ENCODE results near the gene CPT1C.

CPT1C gene

DNA sequence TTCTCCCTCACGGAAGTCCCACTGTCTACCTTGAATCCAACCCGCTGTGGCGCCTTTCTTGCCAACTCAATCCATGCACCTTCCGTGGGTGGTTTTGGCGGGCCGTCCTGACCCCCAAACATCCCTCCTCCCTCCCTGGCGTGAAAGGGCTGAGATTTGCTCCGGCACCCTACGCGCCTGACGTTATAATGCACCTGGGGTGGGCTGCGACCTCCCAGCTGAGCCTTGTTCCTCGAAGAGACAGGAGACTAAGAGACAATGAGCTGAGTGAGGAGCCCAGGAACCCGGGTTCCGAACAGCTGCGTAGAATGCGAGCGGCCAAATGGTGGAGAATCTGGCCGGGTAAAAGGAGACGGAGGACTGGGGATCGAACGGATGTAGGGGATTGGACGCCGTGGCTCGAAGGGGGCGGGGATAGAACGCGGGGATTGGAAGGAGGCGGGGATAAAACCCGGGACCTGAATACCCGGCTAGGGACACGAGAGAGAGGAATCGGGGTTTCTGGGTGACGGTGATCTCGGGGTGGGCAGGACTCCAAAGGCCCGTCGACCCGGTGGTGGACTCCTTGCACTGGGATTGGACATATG lies at the start of gene CPT1C:
CPT1C (plus strand) TSS at position 461 of the 587 bp plus-strand sequence. CDS start 1,137 bp downstream, outside the sequence.
- no peak for DNase-seq

DNA sequence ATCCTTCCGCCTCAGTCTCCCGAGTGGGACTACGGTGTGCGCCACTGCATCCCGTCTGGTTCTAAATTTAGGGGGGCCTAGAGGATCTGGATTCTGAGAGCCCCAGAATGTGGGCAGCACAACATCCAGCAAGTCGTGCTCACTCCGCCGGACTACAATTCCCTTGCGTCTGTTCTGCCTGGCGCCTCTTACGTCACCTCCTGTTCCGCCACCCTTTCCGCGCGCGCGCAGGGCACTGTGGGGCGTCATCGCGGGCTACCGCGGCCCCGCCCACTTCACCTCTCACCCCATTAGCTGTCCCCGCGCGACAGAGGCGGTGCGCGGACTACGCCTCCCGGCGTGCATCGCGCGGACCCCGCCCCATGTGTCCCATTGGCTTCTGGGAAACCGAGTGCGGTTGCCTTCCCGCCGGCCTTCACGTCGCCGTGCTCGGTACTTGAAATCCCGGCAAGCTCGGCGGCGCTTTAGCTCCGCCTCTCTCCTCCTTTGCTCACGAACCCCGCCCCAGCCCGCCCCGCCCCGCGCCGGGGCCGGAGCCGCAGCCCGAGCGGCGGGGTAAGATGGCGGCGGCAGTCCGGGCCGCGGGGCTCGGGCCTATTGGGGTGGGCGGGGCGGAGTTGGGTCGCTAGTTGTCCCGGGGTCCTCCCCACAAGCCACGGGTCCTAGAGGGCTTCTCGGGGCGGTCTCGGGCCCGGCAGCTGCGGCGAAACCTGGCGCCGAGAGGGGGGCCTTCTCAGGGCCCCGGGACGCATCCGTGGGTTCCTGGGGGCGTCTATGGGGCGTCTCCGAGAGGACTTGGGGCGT lies 49.0 kb upstream of the CPT1C start, which contains the start of gene SCAF1:
SCAF1 (plus strand) TSS at position 522 of the 804 bp plus-strand sequence. CDS start 2,818 bp downstream, outside the sequence.
- DNase-seq = peak; percentile 99

GRCh38 chr19:49642492-49643035 lies 48.4 kb upstream of the CPT1C start:
- peak; percentile 25 for DNase-seq

- peak; percentile 63 for DNase-seq
Observed at GRCh38 chr19:49643466-49643865, 47.5 kb upstream of the CPT1C start.

GRCh38 chr19:49645592-49645991 lies 45.3 kb upstream of the CPT1C start:
- no peak for DNase-seq

DNA sequence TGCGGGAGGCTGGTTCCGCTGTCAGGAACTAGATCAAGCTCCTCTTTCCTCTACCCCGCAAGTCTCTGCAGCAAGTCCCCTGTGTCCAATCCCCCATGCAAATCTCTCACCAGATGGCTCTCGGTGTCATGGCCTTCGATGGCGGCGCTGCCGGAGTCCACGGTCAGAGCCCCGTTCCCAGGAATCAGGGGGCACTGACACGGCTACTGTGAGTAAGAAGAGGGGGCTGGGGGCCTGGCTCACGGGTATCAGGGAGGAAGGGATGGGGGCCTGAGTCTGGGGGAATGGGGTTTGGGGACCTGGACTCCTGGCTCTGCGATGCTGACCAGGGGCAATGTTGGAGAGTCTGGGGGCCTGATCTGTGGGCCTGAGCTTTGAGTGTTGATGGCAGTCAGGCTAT lies 44.9 kb upstream of the CPT1C start:
- DNase-seq = no peak

GRCh38 chr19:49646586-49646985 lies 44.3 kb upstream of the CPT1C start:
- DNase-seq = no peak

DNA sequence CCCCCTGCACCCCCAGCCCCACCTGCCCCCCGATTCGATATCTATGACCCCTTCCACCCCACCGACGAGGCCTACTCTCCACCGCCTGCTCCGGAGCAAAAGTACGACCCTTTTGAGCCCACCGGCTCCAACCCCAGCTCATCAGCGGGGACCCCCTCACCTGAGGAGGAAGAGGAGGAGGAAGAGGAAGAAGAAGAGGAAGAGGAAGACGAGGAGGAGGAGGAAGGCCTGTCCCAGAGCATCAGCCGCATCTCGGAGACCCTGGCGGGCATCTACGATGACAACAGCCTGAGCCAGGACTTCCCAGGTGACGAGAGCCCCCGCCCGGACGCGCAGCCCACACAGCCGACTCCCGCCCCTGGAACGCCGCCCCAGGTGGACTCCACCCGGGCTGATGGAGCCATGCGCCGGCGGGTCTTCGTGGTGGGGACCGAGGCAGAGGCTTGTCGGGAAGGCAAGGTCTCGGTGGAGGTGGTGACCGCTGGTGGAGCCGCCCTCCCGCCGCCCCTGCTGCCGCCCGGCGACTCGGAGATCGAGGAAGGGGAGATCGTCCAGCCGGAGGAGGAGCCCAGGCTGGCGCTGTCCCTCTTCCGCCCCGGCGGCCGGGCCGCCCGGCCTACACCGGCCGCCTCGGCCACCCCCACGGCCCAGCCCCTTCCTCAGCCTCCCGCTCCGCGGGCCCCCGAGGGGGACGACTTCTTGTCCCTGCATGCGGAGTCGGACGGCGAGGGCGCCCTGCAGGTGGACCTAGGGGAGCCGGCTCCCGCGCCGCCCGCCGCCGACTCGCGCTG lies 39.7 kb upstream of the CPT1C start:
- no peak for DNase-seq

- DNase-seq = no peak
Observed at GRCh38 chr19:49651820-49652550, 38.9 kb upstream of the CPT1C start.

DNA sequence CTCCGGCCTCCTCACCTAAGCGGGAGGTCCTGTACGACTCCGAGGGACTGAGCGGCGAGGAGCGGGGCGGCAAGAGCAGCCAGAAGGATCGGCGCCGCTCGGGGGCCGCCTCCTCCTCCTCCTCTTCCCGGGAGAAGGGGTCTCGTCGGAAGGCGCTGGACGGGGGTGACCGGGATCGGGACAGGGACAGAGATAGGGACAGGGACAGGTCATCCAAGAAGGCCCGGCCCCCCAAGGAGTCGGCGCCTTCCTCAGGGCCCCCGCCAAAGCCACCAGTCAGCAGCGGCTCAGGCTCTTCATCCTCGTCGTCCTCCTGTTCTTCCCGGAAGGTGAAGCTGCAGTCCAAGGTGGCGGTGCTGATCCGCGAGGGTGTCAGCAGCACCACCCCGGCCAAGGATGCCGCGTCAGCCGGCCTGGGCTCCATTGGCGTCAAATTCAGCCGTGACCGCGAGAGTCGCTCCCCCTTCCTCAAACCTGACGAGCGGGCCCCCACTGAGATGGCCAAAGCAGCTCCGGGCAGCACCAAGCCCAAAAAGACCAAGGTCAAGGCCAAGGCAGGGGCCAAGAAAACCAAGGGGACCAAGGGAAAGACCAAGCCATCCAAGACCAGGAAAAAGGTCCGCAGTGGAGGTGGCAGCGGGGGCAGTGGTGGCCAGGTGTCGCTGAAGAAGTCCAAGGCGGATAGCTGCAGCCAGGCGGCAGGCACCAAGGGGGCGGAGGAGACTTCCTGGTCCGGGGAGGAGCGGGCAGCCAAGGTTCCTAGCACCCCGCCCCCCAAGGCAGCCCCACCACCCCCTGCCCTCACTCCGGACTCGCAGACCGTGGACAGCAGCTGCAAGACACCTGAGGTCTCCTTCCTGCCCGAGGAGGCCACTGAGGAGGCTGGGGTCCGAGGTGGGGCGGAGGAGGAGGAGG lies 38.1 kb upstream of the CPT1C start:
- DNase-seq = no peak

DNA sequence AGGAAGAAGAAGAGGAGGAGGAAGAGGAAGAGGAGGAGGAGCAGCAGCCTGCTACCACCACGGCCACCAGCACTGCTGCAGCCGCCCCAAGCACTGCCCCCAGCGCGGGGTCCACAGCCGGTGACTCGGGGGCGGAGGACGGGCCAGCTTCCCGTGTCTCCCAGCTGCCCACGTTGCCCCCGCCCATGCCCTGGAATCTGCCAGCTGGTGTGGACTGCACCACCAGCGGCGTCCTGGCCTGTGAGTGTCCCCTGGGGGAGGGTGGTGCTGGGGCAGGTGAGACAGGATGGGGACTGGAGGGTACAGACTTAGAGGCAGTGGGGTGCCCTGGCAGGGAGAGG lies 37.5 kb upstream of the CPT1C start:
- DNase-seq = no peak

GRCh38 chr19:49654581-49654980 lies 36.3 kb upstream of the CPT1C start:
- DNase-seq = no peak

GRCh38 chr19:49655570-49656455 lies 35.1 kb upstream of the CPT1C start:
- no peak for DNase-seq

DNA sequence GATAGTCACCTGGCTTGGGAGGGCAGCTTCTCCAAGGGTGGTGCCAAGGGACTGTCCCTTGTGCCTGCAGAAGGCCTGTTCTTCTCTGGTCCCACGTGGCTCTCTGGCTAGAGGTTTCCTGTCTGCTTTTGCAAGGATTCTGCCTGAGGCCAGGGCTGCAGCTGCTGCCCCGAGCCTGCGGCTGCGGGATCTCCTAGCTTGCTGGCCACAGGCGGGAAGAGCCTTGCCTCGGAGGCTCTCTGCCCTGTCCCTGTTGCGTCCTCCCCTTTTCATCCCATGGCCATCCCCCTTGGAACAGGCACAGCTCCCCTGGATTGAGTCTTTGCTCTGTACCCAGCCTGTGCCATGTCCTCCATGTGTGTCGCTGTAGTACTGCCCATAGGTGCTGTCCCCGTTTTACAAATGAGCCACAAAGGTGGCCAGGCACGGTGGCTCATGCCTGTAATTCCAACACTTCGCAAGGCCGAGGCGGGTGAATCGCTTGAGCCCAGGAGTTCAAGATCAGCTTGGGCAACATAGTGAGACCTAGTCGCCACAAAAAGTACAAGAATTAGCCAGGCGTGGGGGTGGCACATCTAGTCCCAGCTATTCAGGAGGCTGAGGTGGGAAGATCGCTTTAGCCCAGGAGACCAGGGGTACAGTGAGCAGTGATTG lies 34.3 kb upstream of the CPT1C start:
- DNase-seq = no peak

GRCh38 chr19:49657493-49658138 lies 33.3 kb upstream of the CPT1C start:
- DNase-seq = no peak

GRCh38 chr19:49658139-49658517 lies 32.8 kb upstream of the CPT1C start:
- DNase-seq = no peak

GRCh38 chr19:49658566-49659442 lies 32.1 kb upstream of the CPT1C start:
- DNase-seq = no peak

DNA sequence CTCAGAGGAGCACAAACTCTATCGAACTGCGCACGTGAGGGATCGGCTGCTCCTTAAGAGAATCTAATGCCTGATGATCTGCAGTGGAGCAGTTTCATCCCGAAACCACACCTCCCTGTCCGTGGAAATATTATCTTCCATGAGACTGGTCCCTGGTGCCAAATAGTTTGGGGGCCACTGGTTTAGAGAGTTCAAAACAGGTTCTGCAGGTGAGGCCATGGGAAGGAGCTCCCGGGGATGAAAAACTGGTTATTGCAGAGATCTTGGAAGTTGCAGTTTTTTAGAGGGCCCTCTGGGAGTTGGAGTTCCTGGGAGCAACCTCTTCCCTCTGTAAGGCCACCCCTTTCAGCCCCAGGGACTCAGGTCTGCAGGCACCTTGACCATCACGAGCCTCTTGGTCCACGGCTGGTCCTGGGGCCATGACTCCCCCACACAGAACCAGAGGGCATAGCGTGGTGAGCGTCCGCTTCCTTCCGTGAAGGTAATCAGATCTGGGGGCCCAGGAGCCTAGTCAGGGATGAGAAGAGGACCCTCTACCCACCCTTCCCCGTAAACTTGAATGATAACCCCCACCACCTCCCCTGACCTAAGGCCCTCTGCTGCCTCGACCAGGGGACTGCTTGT lies 30.5 kb upstream of the CPT1C start:
- no peak for DNase-seq

Data from hematopoietic multipotent progenitor cell treated with erythropoietin and hydrocortisone succinate and interleukin-3 and kit ligand, for 8 days (in vitro differentiated cells).